NCI-H748 (cell line): ENCODE data around the gene CDC25A.

ENCODE experiments used
- DNase-seq: peaks from one replicate; lab custom pipeline; 2025; ENCODE audit not compliant: unreplicated experiment; lab: John Stamatoyannopoulos, UW

Gene CDC25A

GRCh38 chr3:48142316-48142870 is 45.8 kb downstream of the CDC25A start:
- DNase-seq = peak; percentile 3

- no peak for DNase-seq
Measured at GRCh38 chr3:48141604-48142137, 46.5 kb downstream of the CDC25A start.

- DNase-seq = no peak
Measured at GRCh38 chr3:48140936-48141603, 47.1 kb downstream of the CDC25A start.

- DNase-seq = no peak
Measured at GRCh38 chr3:48140336-48140757, 47.9 kb downstream of the CDC25A start.

- no peak for DNase-seq
Measured at GRCh38 chr3:48137425-48137999, 50.7 kb downstream of the CDC25A start.

GRCh38 chr3:48135552-48136495 is 52.4 kb downstream of the CDC25A start:
- DNase-seq = no peak

GRCh38 chr3:48130321-48130904 is 57.8 kb downstream of the CDC25A start:
- DNase-seq = no peak

- no peak for DNase-seq
Measured at GRCh38 chr3:48129921-48130320, 58.3 kb downstream of the CDC25A start.

GRCh38 chr3:48128774-48129173 is 59.4 kb downstream of the CDC25A start:
- no peak for DNase-seq

- no peak for DNase-seq
Measured at GRCh38 chr3:48125886-48126622, 62.2 kb downstream of the CDC25A start.

GRCh38 chr3:48125013-48125705 is 63.1 kb downstream of the CDC25A start:
- DNase-seq = no peak

GRCh38 chr3:48123346-48123745 is 64.9 kb downstream of the CDC25A start:
- no peak for DNase-seq

- DNase-seq = no peak
Measured at GRCh38 chr3:48122504-48122903, 65.7 kb downstream of the CDC25A start.

- no peak for DNase-seq
Measured at GRCh38 chr3:48120223-48120622, 68.0 kb downstream of the CDC25A start.

- DNase-seq = no peak
Measured at GRCh38 chr3:48119505-48120193, 68.6 kb downstream of the CDC25A start.

- DNase-seq = no peak
Measured at GRCh38 chr3:48118928-48119327, 69.3 kb downstream of the CDC25A start.

- no peak for DNase-seq
Measured at GRCh38 chr3:48118322-48118721, 69.9 kb downstream of the CDC25A start.

GRCh38 chr3:48112813-48113212 is 75.4 kb downstream of the CDC25A start:
- DNase-seq = no peak
